Liver (tissue), 4 donors: ENCODE data around the gene RMND5A. TPM values are rescaled to one million over a fixed set of nuclear protein-coding genes. Genes with fewer than 3 reads are reported as not detected.

Experiments
- polyA plus RNA-seq, 2 donors: library from polyadenylated mRNA; stranded (reverse) in 1 of 2; unstranded in 1 of 2; fragments of 200-250 nt in 1 of 2; fragments of >200 nt in 1 of 2; fragmentation: Nextera tagmentation in 1 of 2; extraction: Ambion mirVana in 1 of 2; gene quantifications; one replicate each; pipeline versions ENCODE4 v1.2.1 to v1.2.3, GENCODE V29; 2013 to 2015
- total RNA-seq, 2 donors: library from RNA; depleted of rRNA; stranded (reverse); fragments of >200 nt; gene quantifications; one replicate each; pipeline ENCODE4 v1.2.3, GENCODE V29; 2014
- donor health status: healthy.
- donor health status: healthy.
- donor health status: healthy.

The RMND5A gene
- total and polyA plus RNA-seq, 4 donors, result 8.8 to 74.5 (median 29.2) TPM

Other genes with a start within 250 kb of the RMND5A start
- 10 to 100 TPM; 20.6 to 25.0 TPM for gene CHMP3, start 156.8 kb upstream of the RMND5A start, total RNA-seq
- gene CHMP3, start 156.8 kb upstream of the RMND5A start, polyA plus RNA-seq, result 10 to 100 TPM; 23.0 to 25.1 TPM
- gene RNF103, start 96.4 kb upstream of the RMND5A start, total RNA-seq, result 10 to 100 TPM; 18.5 to 38.2 TPM
- gene RNF103, start 96.4 kb upstream of the RMND5A start, polyA plus RNA-seq, result 10 to 100 TPM; 15.4 to 20.4 TPM
- under 1 TPM; 0.42 to 0.47 TPM for gene CD8A, start 70.6 kb downstream of the RMND5A start, total RNA-seq
- gene CD8A, start 70.6 kb downstream of the RMND5A start, polyA plus RNA-seq, result 1 to 10 TPM in 1 of 2 donors, under 1 TPM in 1; 0.90 to 1.8 TPM
- gene CD8B, start 141.6 kb downstream of the RMND5A start, total RNA-seq, result 1 to 10 TPM in 1 of 2 donors, under 1 TPM in 1; 0.17 to 1.0 TPM
- gene CD8B, start 141.6 kb downstream of the RMND5A start, polyA plus RNA-seq, result under 1 TPM; 0.39 to 0.89 TPM
- gene RGPD1, start 221.8 kb downstream of the RMND5A start, total RNA-seq, result under 1 TPM; 0.05 to 0.33 TPM
- under 1 TPM; 0.30 to 0.93 TPM for gene RGPD1, start 221.8 kb downstream of the RMND5A start, polyA plus RNA-seq